HepG2 (cell line): ENCODE measurements around the gene MAP3K7CL.

Experiments
- KAT7 ChIP-seq: IDR thresholded peaks from 2 replicates; pipeline ENCODE4 v1.6.1; 2018; ENCODE audit warnings: borderline replicate concordance, missing compliant biosample characterization
- NR2C2 ChIP-seq: sonication (generic); formaldehyde crosslinking; IDR thresholded peaks from 2 replicates; pipeline ENCODE4 v1.4.0; 2020; ENCODE audit warnings: missing genetic modification reagents, mild to moderate bottlenecking, moderate library complexity, borderline replicate concordance
- SAFB2 ChIP-seq: sonication (generic); formaldehyde crosslinking; IDR thresholded peaks from 2 replicates; pipeline ENCODE4 v1.5.1; 2020; ENCODE audit warnings: missing genetic modification reagents, low read depth, mild to moderate bottlenecking, borderline replicate concordance
- TBX2 ChIP-seq: sonication (generic); formaldehyde crosslinking; IDR thresholded peaks from 2 replicates; pipeline ENCODE4 v1.5.0; 2020; ENCODE audit warnings: missing genetic modification reagents, mild to moderate bottlenecking, borderline replicate concordance
- ZNF3 ChIP-seq: IDR thresholded peaks from 2 replicates; pipeline ENCODE4 v1.7.0; 2017; ENCODE audit warnings: inconsistent platforms
- TF ChIP-seq, protein P1 (sequence below): sonication (generic); formaldehyde crosslinking; IDR thresholded peaks from 2 replicates; pipeline ENCODE4 v1.4.0; 2020; ENCODE audit warnings: missing genetic modification reagents
- TF ChIP-seq, protein P2 (sequence below): sonication (generic); formaldehyde crosslinking; IDR thresholded peaks from 2 replicates; pipeline ENCODE4 v1.5.1; 2020; ENCODE audit warnings: mild to moderate bottlenecking, missing genetic modification reagents

DNA sequence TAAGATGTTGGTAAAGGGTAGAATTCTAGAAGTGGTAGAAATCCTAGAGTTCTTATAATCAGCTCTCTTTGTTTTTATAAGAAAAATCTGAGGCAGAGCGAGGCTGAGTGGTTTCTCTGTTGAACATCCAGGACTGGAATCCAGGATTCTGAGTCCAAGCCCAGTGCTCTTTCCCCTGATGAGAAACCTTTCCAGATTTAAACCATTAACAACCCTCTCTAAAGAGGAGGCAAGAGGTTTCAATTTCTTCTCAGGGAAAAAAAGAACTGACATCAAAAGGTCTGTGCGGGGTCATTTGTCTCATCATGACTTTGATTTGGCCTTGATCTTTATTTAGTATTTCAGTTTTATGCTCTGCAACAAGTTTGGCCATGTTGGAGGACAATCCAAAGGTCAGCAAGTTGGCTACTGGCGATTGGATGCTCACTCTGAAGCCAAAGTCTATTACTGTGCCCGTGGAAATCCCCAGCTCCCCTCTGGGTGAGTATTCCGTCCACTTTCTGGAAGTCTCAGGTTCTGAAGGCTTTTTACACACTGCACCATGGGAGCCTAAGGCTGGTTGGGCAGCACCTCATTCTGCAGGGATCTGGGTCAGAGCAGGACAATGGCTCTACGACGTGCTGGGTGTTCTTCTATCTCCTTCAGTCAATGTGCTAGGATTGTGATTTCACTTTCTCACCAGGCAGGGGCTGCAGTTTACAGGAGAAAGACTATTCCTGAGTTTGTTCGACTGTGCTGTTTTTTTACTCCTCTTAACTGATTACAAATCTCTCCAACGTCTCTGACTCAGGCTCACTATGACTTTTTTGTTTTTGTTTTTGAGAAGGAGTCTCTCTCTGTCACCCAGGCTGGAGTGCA is 38.1 kb upstream of the MAP3K7CL start:
- TF ChIP-seq SAFB2 (CRISPR knock-in tag) = no peak
- TF ChIP-seq, protein P1, sequence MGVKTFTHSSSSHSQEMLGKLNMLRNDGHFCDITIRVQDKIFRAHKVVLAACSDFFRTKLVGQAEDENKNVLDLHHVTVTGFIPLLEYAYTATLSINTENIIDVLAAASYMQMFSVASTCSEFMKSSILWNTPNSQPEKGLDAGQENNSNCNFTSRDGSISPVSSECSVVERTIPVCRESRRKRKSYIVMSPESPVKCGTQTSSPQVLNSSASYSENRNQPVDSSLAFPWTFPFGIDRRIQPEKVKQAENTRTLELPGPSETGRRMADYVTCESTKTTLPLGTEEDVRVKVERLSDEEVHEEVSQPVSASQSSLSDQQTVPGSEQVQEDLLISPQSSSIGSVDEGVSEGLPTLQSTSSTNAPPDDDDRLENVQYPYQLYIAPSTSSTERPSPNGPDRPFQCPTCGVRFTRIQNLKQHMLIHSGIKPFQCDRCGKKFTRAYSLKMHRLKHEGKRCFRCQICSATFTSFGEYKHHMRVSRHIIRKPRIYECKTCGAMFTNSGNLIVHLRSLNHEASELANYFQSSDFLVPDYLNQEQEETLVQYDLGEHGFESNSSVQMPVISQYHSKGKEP (CRISPR knock-in tag) = no peak
- no peak for TF ChIP-seq KAT7 (CRISPR knock-in tag)
- TF ChIP-seq, protein P2, sequence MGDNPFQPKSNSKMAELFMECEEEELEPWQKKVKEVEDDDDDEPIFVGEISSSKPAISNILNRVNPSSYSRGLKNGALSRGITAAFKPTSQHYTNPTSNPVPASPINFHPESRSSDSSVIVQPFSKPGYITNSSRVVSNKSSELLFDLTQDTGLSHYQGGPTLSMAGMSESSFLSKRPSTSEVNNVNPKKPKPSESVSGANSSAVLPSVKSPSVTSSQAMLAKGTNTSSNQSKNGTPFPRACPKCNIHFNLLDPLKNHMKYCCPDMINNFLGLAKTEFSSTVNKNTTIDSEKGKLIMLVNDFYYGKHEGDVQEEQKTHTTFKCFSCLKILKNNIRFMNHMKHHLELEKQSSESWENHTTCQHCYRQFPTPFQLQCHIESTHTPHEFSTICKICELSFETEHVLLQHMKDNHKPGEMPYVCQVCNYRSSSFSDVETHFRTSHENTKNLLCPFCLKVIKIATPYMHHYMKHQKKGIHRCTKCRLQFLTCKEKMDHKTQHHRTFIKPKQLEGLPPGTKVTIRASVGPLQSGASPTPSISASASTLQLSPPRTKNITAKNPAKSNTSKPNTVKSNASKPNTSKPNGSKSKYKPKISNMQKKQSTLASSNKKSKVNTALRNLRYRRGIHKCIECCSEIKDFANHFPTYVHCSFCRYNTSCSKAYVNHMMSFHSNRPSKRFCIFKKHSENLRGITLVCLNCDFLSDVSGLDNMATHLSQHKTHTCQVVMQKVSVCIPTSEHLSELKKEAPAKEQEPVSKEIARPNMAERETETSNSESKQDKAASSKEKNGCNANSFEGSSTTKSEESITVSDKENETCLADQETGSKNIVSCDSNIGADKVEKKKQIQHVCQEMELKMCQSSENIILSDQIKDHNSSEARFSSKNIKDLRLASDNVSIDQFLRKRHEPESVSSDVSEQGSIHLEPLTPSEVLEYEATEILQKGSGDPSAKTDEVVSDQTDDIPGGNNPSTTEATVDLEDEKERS (CRISPR knock-in tag) = no peak
- no peak for TF ChIP-seq NR2C2 (CRISPR knock-in tag)
- TF ChIP-seq ZNF3 (CRISPR knock-in tag) = no peak
- no peak for TF ChIP-seq TBX2 (CRISPR knock-in tag)
